Spleen (tissue), 11 donors: ENCODE results near the gene NDUFS7. TPM values are rescaled to one million over a fixed set of nuclear protein-coding genes. Genes with fewer than 3 reads are reported as not detected.
A peak's percentile ranks its signal among the peaks of the same experiment; 100 is the strongest.

Source experiments
- DNase-seq: peaks from one replicate; pipeline ENCODE4 v3.0.0-alpha.2; 2020
- H3K27ac ChIP-seq, 8 donors: fragments of 200-600 bp; sonication (generic) in 7 of 8; 1 replicate in 4 of 8; 2 replicates in 4 of 8; pipeline versions ENCODE4 v1.5.0 to v1.8.0; 2016 to 2021; ENCODE audit warnings: inconsistent platforms in 4 of 8, mild to moderate bottlenecking in 4 of 8, moderate library complexity in 1 of 8
- H3K27me3 ChIP-seq, 7 donors: fragments of 200-600 bp; sonication (generic) in 6 of 7; replicated peaks in 1 of 7; 1 replicate in 4 of 7; 2 replicates in 3 of 7; pipeline versions ENCODE4 v1.5.0 to v1.8.0; 2016 to 2021; ENCODE audit warnings: inconsistent platforms in 3 of 7, mild to moderate bottlenecking in 1 of 7
- H3K36me3 ChIP-seq, 6 donors: fragments of 200-600 bp; sonication (generic) in 5 of 6; 1 replicate in 4 of 6; 2 replicates in 2 of 6; pipeline versions ENCODE4 v1.5.0 to v1.8.0; 2016 to 2021; ENCODE audit warnings: inconsistent platforms in 2 of 6
- H3K4me1 ChIP-seq, 6 donors: fragments of 200-600 bp; sonication (generic) in 5 of 6; 1 replicate in 3 of 6; 2 replicates in 3 of 6; pipeline versions ENCODE4 v1.5.0 to v1.8.0; 2016 to 2021; ENCODE audit warnings: inconsistent platforms in 3 of 6
- H3K4me3 ChIP-seq, 8 donors: fragments of 200-600 bp; sonication (generic) in 7 of 8; 1 replicate in 4 of 8; 2 replicates in 4 of 8; pipeline versions ENCODE4 v1.5.0 to v1.8.0; 2016 to 2021; ENCODE audit warnings: inconsistent platforms in 4 of 8, mild to moderate bottlenecking in 4 of 8, moderate library complexity in 2 of 8
- H3K9me3 ChIP-seq, 8 donors: fragments of 200-600 bp; sonication (generic) in 7 of 8; 1 replicate in 4 of 8; 2 replicates in 4 of 8; pipeline versions ENCODE4 v1.5.0 to v1.8.0; 2016 to 2021; ENCODE audit warnings: inconsistent platforms in 4 of 8
- POLR2A ChIP-seq, 3 donors: fragments of 450-650 bp; IDR thresholded peaks; one replicate each; pipeline ENCODE4 v1.5.1; 2017; ENCODE audit warnings: antibody characterized with exemption in 3 of 3, mild to moderate bottlenecking in 1 of 3
- POLR2AphosphoS5 ChIP-seq, 3 donors: sonication (generic); formaldehyde crosslinking; IDR thresholded peaks; one replicate each; pipeline ENCODE4 v1.5.1; 2017; ENCODE audit warnings: antibody characterized with exemption in 3 of 3
- WGBS, 5 donors: extraction: QIAGEN DNeasy Blood & Tissue Kit in 3 of 5; methylation state at CpG; one replicate each; pipeline versions ENCODE4 v1.1.5 to v1.1.7; 2013 to 2018; 5-methylcytosine and 5-hydroxymethylcytosine counted together
- intact Hi-C: fragments of 100-400 bp; cut with DNase I; formaldehyde crosslinking; loops from one replicate; pipeline ENCODE4 v1.15.0; 2023; ENCODE audit warnings: low total_unique reads
- polyA plus RNA-seq, 3 donors: library from polyadenylated mRNA; stranded (reverse); fragments of 200-250 nt; gene quantifications; one replicate each; pipeline ENCODE4 v1.2.1, GENCODE V29; 2013
- total RNA-seq, 7 donors: library from RNA; depleted of rRNA in 3 of 7; stranded (reverse); fragments of >200 nt in 3 of 7; fragmentation: NEBNext Ultra II Directional in 4 of 7; extraction: Animal tissue kit (Norgen Biotek cat#: 25700) in 4 of 7; gene quantifications; one replicate each; pipeline versions ENCODE4 v1.1.0 to v1.2.1, GENCODE V29; 2016 to 2021
- TF ChIP-seq, protein P1 (sequence below), 11 experiments: fragments of 200-600 bp in 7 of 11; fragments of 450-650 bp in 4 of 11; sonication (generic) in 4 of 11; IDR thresholded peaks in 8 of 11; conservative IDR thresholded peaks in 3 of 11; 1 replicate in 7 of 11; 2 replicates in 4 of 11; pipeline versions ENCODE4 v1.4.0 to v1.8.0; 2016 to 2021; ENCODE audit warnings: antibody characterized with exemption in 11 of 11, inconsistent platforms in 4 of 11, mild to moderate bottlenecking in 1 of 11
- donor health status: healthy with polysubstance abuse.
- donor health status: DM: no; HTN: no; CAD: no; lungs with moderate emphysema.
- donor health status: DM: no; HTN: no; CAD: no.
- donor health status: Bipolar disorder and iron deficiency.
- donor health status: healthy.
- donor health status: DM: no; HTN: no; CAD: no.
- donor health status: DM: yes; HTN: yes; CAD: no.

NDUFS7 gene
- total and polyA plus RNA-seq, 10 donors = 64.0 to 133 (median 81.6) TPM

DNA sequence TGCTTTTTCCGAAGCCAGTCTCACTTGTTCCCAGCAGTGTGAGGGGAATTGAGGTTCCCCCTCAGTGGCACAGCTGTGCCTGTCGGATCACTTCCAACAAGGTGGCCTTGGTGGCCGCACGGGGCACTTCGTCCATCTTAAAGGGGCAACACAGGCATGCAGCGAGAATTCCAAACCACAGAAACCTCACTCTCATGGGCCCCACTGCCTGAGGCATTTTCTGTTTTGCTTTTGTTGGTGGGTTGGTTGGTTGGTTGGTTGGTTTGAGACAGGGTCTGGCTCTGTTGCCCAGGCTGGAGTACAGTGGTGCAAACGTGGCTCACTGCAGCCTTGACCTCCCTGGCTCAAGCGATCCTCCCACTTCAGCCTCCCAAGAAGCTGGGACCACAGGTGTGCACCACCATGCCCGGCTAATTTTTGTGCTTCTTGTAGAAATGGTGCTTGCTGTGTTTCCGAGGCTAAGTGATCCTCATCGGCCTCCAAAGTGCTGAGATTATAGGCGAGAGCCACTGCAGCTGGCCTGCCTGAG is 3.7 kb upstream of the NDUFS7 start:
- no peak for DNase-seq
- Histone ChIP-seq H3K9me3 (no peaks in the 10 kb centered on the region), H3K27ac (peak overlapping the region in 2 of 8 donors; percentile 79 to 82), H3K4me1 (peaks cover 10 to 80% (median 42%) of the 10 kb centered on the region in 6 donors), H3K36me3 (peaks cover 0 to 22% (median 12%) of the 10 kb centered on the region in 6 donors), H3K27me3 (no peaks in the 10 kb centered on the region), H3K4me3 (no peak overlapping the region)
- intact Hi-C loops = loop anchor here (10.0 kb wide), 1 partner anchor 95 kb away; the partner anchor contains the start of gene EFNA2
- no peak for TF ChIP-seq POLR2A (IDR thresholded peaks at IDR 0.05)
- TF ChIP-seq, protein P1, sequence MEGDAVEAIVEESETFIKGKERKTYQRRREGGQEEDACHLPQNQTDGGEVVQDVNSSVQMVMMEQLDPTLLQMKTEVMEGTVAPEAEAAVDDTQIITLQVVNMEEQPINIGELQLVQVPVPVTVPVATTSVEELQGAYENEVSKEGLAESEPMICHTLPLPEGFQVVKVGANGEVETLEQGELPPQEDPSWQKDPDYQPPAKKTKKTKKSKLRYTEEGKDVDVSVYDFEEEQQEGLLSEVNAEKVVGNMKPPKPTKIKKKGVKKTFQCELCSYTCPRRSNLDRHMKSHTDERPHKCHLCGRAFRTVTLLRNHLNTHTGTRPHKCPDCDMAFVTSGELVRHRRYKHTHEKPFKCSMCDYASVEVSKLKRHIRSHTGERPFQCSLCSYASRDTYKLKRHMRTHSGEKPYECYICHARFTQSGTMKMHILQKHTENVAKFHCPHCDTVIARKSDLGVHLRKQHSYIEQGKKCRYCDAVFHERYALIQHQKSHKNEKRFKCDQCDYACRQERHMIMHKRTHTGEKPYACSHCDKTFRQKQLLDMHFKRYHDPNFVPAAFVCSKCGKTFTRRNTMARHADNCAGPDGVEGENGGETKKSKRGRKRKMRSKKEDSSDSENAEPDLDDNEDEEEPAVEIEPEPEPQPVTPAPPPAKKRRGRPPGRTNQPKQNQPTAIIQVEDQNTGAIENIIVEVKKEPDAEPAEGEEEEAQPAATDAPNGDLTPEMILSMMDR (IDR thresholded peaks at IDR 0.05 in 8 of 11, conservative IDR thresholded peaks at IDR 0.05 in 3 of 11) = no peak
- TF ChIP-seq POLR2AphosphoS5 (IDR thresholded peaks at IDR 0.05) = no peak
- WGBS, 5 donors = 70 to 89% (median 72%) methylated on average over 12 of the region's 12 CpGs

DNA sequence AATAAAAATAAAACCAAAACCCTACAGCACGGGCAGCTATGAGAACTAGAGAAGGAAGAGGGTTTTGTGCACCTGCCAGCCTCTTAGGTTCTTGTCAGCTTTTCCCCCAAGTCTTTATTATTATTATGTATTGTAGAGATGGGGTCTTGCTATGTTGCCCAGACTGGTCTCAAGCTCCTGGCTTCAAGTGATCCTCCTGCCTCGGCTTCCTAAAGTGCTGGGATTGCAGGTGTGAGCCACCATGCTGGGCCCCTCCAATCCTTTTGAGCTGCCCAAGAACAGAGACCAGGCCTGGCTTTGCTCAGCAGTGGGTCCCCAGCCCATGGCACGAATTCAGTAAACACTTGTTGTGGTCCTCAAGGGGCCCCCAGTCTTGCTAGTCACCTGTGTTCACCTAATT is 1.5 kb upstream of the NDUFS7 start:
- no peak overlapping the region for H3K27ac ChIP-seq
- intact Hi-C loops = no loop called here
- no peak for DNase-seq
- whole genome bisulfite sequencing, 5 donors = 70 to 91% (median 84%) methylated on average over 3 of the region's 3 CpGs
- H3K4me3 ChIP-seq = no peak overlapping the region
- no peaks in the 10 kb centered on the region for H3K9me3 ChIP-seq
- peaks cover 11 to 91% (median 49%) of the 10 kb centered on the region in 6 donors for H3K4me1 ChIP-seq
- TF ChIP-seq, protein P1 (IDR thresholded peaks at IDR 0.05 in 8 of 11, conservative IDR thresholded peaks at IDR 0.05 in 3 of 11) = no peak
- TF ChIP-seq POLR2AphosphoS5 (IDR thresholded peaks at IDR 0.05) (no peak), POLR2A (IDR thresholded peaks at IDR 0.05) (no peak)
- peaks cover 0 to 29% (median 6%) of the 10 kb centered on the region in 6 donors for H3K36me3 ChIP-seq
- H3K27me3 ChIP-seq = no peaks in the 10 kb centered on the region

DNA sequence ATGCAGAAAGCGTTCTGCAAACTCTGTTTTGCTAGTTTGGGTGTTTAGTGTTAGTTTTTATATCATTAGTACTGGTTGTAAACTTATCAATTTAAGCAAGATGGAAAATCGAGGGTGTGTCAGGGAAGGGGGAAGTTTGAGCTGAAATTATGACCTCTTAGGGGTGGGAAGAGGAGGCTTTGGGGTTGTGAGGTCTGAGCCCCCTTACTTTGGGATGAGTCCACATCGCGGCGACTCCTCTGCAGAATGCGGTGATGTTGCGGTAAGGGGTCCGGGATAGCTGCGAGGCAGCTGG is 743 bp upstream of the NDUFS7 start:
- no peak for DNase-seq
- TF ChIP-seq, protein P1 (IDR thresholded peaks at IDR 0.05 in 8 of 11, conservative IDR thresholded peaks at IDR 0.05 in 3 of 11) = no peak
- no peak for TF ChIP-seq POLR2AphosphoS5 (IDR thresholded peaks at IDR 0.05)
- TF ChIP-seq POLR2A (IDR thresholded peaks at IDR 0.05) = no peak
- Histone ChIP-seq H3K4me3 (peak overlapping the region in 6 of 8 donors; percentile 89 to 99 (median 96)), H3K4me1 (peaks cover 11 to 90% (median 47%) of the 10 kb centered on the region in 6 donors), H3K27me3 (no peaks in the 10 kb centered on the region), H3K36me3 (peaks cover 0 to 28% (median 3%) of the 10 kb centered on the region in 6 donors), H3K27ac (peak overlapping the region in 7 of 8 donors; percentile 87 to 97 (median 90)), H3K9me3 (no peaks in the 10 kb centered on the region)
- WGBS, 5 donors = 12 to 16% (median 13%) methylated on average over 9 of the region's 9 CpGs
- intact Hi-C loops = no loop called here

DNA sequence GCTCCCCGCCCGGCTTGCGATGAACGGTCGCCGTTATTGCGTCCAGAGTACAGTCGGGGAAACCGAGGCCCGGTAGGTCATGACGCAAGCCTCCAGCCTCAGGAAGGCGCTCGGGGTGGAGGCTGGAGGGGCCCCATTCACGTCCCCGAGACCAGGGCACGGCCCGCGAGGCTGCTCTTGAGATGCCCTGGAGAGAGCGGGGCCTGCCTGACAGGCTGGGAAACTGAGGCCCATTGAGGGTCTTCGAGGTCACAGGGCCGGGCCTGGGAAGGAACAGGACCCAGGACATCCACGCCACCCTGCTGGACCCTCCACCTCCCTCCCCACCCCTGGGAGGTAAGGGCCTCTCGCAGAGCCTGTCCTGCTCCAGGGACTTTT is 367 bp downstream of the NDUFS7 start:
- TF ChIP-seq POLR2AphosphoS5 (IDR thresholded peaks at IDR 0.05) = no peak
- no peak for TF ChIP-seq POLR2A (IDR thresholded peaks at IDR 0.05)
- TF ChIP-seq, protein P1 (IDR thresholded peaks at IDR 0.05 in 8 of 11, conservative IDR thresholded peaks at IDR 0.05 in 3 of 11) = no peak
- H3K4me1 ChIP-seq = peaks cover 9 to 82% (median 45%) of the 10 kb centered on the region in 6 donors
- intact Hi-C loops = no loop called here
- no peaks in the 10 kb centered on the region for H3K27me3 ChIP-seq
- H3K36me3 ChIP-seq = peaks cover 0 to 35% (median 13%) of the 10 kb centered on the region in 6 donors
- H3K9me3 ChIP-seq = no peaks in the 10 kb centered on the region
- peak overlapping the region; percentile 77 to 99 (median 96) for H3K4me3 ChIP-seq
- H3K27ac ChIP-seq = peak overlapping the region; percentile 87 to 97 (median 91)
- 0 to 1% (median 1%) methylated on average over 2 to 23 of the region's 23 CpGs; no CpG with 5 or more reads in 1 of the 5 donors for WGBS, 5 donors
- no peak for DNase-seq
